HG03521 (cell line): Measurements from ENCODE around the gene CLDN15.
"Not testable (repeated sequence)": the region's sequence is repeated elsewhere in the genome, so short reads cannot be mapped to it uniquely, and the experiment has no call there.

ENCODE experiments used
- ATAC-seq: cut with Tn5 transposase; IDR thresholded peaks from one replicate; pipeline ENCODE4 v1.9.1; 2021; ENCODE audit warnings: mild to moderate bottlenecking, moderate library complexity; ENCODE audit not compliant: unreplicated experiment

Gene CLDN15

DNA sequence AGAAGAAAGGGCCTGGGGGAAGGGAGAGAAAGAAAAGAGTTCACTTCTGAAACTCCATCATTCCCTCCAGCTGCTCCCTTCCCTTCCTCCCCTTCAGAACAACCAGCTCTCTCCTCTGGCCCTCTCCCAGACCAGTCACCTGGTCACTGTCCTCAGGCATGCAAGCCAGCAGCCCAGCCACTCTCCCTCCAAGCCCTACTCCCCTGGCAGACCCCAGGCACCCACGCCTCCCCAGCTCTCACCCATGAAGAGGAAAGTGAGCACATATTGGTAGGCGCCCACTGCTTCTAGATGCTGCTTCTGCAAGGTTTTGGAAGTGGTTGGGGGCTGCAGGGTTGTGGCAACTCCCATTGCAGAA is 37.1 kb downstream of the CLDN15 start:
- no peak for ATAC-seq

DNA sequence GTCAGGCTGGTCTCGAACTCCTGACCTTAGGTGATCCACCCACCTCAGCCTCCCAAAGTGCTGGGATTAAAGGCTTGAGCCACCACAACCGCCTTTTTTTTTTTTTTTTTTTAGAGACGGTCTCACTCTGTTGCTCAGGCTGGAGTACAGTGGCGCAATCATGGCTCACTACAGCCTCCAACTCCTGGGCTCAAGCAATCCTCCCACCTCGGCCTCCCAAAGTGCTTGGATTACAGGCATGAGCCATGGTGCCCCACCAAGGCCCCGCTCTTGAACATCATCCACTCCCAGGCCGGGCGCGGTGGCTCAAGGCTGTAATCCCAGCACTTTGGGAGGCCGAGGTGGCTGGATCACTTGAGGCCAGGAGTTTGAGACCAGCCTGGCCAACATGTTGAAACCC is 38.1 kb downstream of the CLDN15 start:
- ATAC-seq, result not testable (repeated sequence)

DNA sequence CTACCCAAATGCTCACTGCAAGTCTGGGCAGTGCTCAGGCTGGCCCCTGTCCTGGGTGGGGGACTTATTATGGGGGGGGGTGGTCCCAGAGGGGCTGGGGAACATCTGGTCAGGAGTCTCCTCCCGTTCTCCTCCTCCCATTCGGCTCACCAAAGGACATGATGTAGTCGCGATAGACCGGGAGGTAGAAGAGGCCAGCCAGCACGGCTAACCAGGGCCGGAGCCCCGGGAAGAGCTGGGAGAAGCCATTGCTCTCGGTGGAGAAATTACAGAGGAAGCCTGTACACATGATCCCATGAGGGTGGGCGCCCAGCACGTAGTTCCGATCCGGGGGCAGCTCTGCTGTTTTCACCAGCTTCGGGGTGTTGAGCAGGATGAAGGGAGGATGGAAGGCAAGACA is 39.1 kb downstream of the CLDN15 start:
- ATAC-seq, result no peak

- no peak for ATAC-seq
Observed at GRCh38 chr7:101197991-101198390, 39.6 kb downstream of the CLDN15 start.

- no peak for ATAC-seq
Observed at GRCh38 chr7:101195884-101196283, 41.7 kb downstream of the CLDN15 start.

DNA sequence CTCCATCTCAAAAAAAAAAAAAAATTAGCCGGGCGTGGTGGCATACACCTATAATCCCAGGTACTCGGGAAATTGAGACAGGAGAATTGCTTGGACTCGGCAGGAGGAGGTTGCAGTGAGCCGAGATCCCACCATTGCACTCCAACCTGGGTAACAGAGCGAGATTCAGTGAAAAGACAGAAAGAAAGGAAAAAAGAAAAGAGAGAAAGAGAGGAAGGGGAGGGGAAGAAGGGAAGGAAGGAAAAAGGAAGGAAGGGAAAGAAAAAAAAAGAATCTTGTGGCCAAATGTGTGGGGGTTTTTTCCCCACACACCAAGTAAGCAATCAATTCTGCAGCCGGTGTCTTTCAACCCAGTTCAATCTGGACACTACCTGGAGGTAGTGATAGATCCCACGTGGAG is 48.5 kb downstream of the CLDN15 start:
- no peak for ATAC-seq

- ATAC-seq, result no peak
Observed at GRCh38 chr7:101186844-101187428, 50.7 kb downstream of the CLDN15 start.

DNA sequence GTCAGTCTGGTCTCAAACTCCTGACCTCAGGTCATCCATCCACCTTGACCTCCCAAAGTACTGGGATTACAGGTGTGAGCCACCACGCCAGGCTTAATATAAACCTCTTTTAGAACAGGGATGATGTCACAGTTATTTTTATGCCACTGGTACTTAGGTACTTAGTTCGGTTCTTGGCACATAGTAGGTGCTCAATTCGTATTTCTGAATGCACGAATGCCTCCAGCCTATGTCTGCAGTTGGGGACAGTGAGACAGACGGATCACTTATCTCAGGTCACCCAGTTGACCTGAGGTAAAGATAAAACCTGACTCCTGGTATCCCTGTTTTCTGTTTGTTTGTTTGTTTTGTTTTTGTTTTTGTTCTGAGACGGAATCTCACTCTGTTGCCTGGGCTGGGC is 51.4 kb downstream of the CLDN15 start:
- ATAC-seq, result no peak

DNA sequence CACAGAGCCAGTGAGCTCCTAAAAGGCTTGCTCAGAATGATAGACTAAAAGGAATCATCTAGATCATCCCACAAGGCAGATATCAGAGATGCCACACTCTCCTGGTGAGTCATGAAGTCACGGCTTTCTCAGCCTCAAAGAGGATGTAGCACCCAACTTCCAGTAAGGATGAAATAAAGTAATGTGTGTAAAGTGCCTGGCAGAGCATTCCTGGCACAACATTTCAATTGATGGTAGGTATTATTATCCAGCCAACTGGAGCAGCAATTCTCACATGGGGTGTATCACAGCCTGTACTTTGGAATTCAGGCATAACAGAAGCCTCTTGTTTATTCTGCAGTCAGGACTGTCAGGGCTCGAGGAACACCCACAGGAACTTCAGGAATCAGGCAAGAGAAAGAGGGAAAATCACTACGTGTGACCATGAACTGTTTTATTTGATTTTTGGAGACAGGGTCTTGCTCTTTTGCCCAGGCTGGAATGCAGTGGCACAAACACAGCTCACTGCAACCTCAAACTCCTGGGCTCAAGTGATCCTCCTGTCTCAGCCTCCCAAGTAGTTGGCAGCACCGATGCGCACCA is 52.3 kb downstream of the CLDN15 start:
- no peak for ATAC-seq
